GM19238 (cell line): ENCODE data around the gene RNF130.
"Not testable (repeated sequence)": the region's sequence is repeated elsewhere in the genome, so short reads cannot be mapped to it uniquely, and the experiment has no call there.

Source experiments
- DNase-seq: peaks from one replicate; pipeline ENCODE4 v3.0.0; 2011; ENCODE audit warnings: low spot score; ENCODE audit not compliant: insufficient read length

Gene RNF130

GRCh38 chr5:180103487-180104167 lies 32.1 kb upstream of the RNF130 start:
- no peak for DNase-seq

DNA sequence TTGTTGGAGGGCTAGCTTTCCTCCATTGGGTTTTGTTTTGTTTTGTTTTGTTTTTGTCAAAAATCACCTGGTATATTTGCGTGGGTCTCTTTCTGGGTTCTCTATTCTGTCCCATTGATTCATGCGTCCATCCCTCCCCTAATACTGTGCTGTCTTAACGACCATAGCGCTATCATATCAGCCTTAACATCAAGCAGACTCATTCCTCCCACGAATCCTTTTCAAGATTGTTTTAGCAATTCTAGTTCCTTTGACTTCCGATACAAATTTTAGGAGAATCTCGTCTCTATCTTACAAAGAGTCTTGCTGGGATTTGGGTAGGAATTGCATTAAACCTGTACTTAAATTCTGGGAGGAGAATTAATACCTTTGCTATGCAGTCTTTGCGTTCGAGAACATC lies 31.1 kb upstream of the RNF130 start:
- DNase-seq = no peak

GRCh38 chr5:180101451-180102105 lies 30.0 kb upstream of the RNF130 start:
- DNase-seq = no peak

- DNase-seq = no peak
Observed at GRCh38 chr5:180100621-180101450, 29.3 kb upstream of the RNF130 start.

GRCh38 chr5:180099733-180100611 lies 28.4 kb upstream of the RNF130 start:
- DNase-seq = no peak

GRCh38 chr5:180098991-180099732 lies 27.6 kb upstream of the RNF130 start:
- DNase-seq = no peak

- no peak for DNase-seq
Observed at GRCh38 chr5:180098526-180098925, 27.0 kb upstream of the RNF130 start.

DNA sequence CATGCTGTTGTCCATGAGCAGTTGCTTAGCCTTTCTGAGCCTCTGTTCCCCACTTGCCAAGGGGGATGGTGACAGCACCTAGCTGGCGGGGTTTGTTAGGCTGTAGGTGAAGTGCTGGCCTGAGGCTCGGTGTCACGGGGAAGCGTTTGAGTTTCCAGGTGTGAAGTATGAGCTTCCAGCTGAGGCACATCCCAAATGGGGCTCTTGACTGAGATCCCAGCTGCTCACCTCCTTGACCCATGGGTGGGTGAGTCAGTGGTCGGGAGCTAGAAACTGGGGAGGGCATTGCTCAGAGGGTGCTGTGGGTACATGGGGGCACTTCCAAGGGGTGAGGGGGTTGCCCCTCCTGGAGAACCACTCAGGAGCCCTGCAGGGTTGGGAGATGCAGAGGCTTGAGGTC lies 26.4 kb upstream of the RNF130 start:
- DNase-seq = no peak

- no peak for DNase-seq
Observed at GRCh38 chr5:180097163-180097894, 25.8 kb upstream of the RNF130 start.

GRCh38 chr5:180096616-180097015 lies 25.1 kb upstream of the RNF130 start:
- DNase-seq = no peak

- no peak for DNase-seq
Observed at GRCh38 chr5:180095545-180095944, 24.0 kb upstream of the RNF130 start.

DNA sequence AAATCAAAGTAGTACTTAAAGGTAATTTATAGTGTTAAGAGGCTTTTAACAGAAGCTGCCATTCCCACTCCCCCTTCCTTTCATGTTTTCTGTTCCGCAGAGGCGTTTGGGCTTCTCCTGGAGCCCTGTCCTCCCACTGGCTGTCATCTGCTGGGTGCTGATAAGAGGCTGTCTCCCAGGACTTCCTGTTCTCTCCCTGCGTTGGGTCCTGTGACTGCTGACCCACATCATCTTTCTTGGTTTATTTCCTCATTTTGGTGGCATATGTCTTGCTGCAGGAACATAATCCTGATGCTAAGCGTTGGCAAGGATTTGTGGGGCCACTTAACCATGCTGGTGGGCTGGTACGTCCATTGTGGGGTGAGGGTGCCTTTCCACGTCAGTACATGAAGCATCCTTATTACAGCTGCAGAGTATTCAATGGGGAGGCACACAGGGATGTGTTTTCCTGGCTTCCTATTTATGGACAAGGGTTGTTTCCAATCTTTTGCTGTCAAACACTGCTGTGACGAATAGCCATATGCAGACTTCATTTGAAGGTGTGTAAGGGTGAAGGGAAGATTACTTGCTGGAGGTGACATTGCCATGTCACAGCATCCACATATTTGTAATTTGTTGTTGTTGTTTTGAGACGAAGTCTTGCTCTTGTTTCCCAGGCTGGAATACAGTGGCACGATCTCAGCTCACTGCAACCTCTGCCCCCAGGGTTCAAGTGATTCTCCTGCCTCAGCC lies 22.3 kb upstream of the RNF130 start:
- no peak for DNase-seq

DNA sequence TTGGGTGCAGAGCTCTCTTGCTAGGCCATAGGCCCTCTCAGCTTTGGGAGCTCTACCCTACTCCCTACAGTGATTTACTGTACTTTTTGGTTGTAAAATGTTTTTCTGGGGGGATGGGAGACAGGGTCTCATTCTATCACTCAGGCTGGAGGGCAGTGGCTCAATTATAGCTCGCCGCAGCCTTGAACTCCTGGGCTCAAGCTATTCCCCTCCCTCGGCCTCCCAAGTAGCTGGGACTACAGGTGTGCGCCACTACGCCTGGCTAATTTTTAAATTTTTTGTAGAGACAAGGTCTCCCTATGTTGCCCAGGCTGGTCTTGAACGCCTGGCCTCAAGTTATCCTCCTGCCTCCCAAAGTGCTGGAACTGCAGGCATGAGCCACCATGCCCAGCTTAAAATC lies 21.7 kb upstream of the RNF130 start:
- DNase-seq = no peak

DNA sequence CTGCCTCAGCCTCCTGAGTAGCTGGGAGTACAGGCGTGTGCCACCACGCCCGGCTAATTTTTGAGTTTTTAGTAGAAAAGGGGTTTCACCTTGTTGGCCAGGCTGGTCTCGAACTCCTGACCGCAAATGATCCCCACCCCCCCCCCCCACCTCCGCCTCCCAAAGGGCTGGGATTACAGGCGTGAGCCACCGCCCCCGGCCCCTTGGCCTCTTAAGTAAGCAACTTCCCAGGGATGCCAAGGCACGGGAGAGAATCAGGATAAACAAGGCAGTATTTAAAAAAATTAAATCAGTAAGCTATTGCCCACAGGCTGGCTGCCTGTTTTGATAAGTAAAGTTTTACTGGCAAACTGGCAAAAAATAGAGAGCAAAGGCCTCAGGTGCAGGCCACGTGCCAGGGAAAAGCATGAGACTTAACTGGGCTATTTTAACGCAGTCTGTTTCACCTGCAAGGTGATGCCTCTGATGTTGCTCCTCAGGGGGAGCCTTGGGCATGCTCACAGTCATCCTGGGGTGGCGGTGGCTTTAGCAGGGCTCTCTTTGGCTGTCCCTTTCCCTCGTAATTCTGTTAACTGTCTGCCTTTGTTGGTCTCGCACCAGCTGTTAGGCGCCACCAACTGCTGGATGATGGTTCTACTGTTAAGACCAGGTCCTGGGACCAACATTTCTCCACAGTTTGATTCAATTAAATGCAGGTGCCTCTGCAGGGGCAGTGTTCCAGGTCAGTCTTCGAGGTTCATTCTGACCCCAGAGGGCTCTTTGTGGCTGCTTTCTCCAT lies 19.4 kb upstream of the RNF130 start:
- DNase-seq = no peak

DNA sequence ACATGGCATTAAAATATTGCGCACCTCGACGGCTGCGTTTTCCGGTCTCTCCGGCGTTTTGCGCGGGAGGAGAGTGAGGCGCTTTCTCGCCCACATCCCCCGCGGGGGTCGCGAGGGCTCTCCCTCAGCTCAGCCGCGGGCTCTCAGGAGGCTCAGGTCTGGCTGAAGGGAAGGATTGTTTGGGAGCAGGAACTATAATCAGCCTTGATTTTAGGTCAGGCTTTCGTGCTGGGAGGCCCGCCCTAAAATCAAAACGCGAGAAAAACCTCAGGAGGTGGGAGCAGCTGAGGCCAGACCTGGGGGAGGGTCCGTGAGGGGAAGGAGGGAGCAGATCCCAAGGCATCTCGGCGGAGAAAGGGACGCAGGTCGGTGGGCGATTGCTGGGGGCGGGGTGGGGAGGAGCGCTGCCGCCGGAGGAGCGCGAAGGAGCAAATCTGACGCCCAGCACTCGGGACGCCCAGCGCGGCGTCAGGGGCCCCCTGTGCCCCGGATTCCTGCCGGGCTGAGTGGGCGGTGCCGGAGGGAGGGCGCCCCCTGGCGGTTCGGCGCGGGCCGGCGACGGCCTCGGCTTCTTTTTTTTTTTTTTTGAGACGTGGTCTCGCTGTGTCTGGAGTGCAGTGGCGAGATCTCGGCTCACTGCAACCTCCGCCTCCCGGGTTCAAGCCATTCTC lies 18.7 kb upstream of the RNF130 start:
- no peak for DNase-seq

DNA sequence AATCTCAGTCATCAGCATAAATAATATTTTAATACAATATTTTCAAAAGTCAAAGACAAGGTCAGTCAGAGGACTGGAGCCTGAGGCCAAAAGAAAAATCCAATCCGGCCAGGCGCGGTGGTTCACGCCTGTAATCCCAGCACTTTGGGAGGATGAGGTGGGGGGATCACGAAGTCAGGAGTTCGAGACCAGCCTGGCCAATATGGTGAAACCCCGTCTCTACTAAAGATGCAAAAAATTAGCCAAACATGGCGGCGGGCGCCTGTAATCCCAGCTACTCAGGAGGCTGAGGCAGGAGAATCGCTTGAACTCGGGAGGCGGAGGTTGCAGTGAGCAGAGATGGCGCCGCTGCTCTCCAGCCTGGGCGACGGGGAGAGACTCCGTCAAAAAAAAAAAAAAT lies 18.1 kb upstream of the RNF130 start:
- not testable (repeated sequence) for DNase-seq

- no peak for DNase-seq
Observed at GRCh38 chr5:180088561-180088960, 17.0 kb upstream of the RNF130 start.

DNA sequence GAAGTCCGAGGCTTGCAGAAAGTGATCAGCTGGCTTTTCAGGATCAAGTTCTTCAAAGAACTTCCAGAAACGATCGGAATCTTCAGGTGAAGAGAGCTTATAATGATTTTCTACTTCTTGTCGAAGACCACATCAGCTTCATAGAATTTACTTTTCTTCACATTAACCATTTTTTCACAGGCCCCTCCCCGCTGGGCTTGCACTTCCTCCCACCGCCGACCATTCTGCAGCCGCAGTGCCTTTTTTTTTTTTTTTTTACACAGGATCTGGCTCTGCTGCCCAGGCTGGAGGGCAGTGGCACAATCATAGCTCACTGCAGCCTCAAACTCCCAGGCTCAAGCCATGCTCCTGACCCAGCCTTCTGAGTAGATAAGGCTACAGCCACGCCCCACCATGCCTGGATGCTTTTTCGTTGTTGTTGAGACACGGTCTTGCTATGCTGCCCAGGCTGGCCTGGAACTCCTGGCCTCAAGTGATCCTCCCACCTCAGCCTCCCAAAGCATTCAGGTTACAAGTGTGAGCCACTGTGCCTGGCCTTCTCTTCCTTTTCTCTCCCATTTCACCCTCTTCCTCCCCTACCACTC lies 15.3 kb upstream of the RNF130 start:
- no peak for DNase-seq
